ENCODE results near the gene PDZD2.

GRCh38 chr5:31832966-31833365 lies 194.0 kb downstream of the PDZD2 start:
- TF ChIP-seq, protein P1, sequence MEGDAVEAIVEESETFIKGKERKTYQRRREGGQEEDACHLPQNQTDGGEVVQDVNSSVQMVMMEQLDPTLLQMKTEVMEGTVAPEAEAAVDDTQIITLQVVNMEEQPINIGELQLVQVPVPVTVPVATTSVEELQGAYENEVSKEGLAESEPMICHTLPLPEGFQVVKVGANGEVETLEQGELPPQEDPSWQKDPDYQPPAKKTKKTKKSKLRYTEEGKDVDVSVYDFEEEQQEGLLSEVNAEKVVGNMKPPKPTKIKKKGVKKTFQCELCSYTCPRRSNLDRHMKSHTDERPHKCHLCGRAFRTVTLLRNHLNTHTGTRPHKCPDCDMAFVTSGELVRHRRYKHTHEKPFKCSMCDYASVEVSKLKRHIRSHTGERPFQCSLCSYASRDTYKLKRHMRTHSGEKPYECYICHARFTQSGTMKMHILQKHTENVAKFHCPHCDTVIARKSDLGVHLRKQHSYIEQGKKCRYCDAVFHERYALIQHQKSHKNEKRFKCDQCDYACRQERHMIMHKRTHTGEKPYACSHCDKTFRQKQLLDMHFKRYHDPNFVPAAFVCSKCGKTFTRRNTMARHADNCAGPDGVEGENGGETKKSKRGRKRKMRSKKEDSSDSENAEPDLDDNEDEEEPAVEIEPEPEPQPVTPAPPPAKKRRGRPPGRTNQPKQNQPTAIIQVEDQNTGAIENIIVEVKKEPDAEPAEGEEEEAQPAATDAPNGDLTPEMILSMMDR (conservative IDR thresholded peaks at IDR 0.05) = no peak
- TF ChIP-seq EZH2 (IDR thresholded peaks at IDR 0.05; ENCODE audit: low read depth) = no peak

Measured in PC-9 (cell line).